IMR-90 (cell line): Measurements from ENCODE around the gene TRMT11. TPM values are rescaled to one million over a fixed set of nuclear protein-coding genes. Genes with fewer than 3 reads are reported as not detected.
A peak's percentile ranks its signal among the peaks of the same experiment; 100 is the strongest.

Source experiments
- ATAC-seq: fragments of 200-7000 bp; cut with Tn5 transposase; 2 replicates; pipeline ENCODE4 v1.9.1; 2020; ENCODE audit warnings: low read depth, mild to moderate bottlenecking, moderate library complexity
- BruUV-seq: library from RNA; stranded (reverse); fragments of 400-500 nt; replicated peaks from 2 replicates; lab custom pipeline; 2021; lab: Mats Ljungman, UMichigan
- CTCF ChIA-PET: fragments of 300-600 bp; formaldehyde crosslinking; extraction: SDS; loops from one replicate; lab custom pipeline; 2021; ENCODE audit warnings: antibody characterized with exemption; lab: Yijun Ruan, JAX
- POLR2A ChIA-PET: fragments of 300-600 bp; sonication (Branson Sonifier 250); formaldehyde crosslinking; loops from one replicate; lab custom pipeline; 2022; ENCODE audit warnings: antibody characterized with exemption; ENCODE audit not compliant: unreplicated experiment; lab: Charles Lee
- DNase-seq: peaks from one replicate; pipeline ENCODE4 v3.0.0; 2013
- H2AFZ ChIP-seq: replicated peaks from 2 replicates; pipeline ENCODE3; 2013; ENCODE audit warnings: low read length, mild to moderate bottlenecking; ENCODE audit not compliant: poor library complexity
- H2AK5ac ChIP-seq: 2 replicates; pipeline ENCODE4 v1.6.1; 2013; ENCODE audit warnings: low read depth, low read length, inconsistent platforms
- H2AK9ac ChIP-seq: replicated peaks from 2 replicates; pipeline ENCODE3; 2013; ENCODE audit warnings: mild to moderate bottlenecking, low read depth, low read length, moderate library complexity; ENCODE audit not compliant: poor library complexity
- H2BK120ac ChIP-seq: 2 replicates; pipeline ENCODE4 v1.6.1; 2013; ENCODE audit warnings: low read depth, low read length, inconsistent platforms
- H2BK15ac ChIP-seq: 3 replicates; pipeline ENCODE4 v1.6.1; 2013; ENCODE audit warnings: low read depth, low read length, inconsistent platforms
- H2BK20ac ChIP-seq: 2 replicates; pipeline ENCODE4 v1.6.1; 2013; ENCODE audit warnings: low read depth, mild to moderate bottlenecking, inconsistent platforms, low read length, moderate library complexity
- H2BK5ac ChIP-seq: 2 replicates; pipeline ENCODE4 v1.6.1; 2013; ENCODE audit warnings: mild to moderate bottlenecking, low read depth, low read length, inconsistent platforms; ENCODE audit not compliant: poor library complexity, severe bottlenecking
- H3K14ac ChIP-seq: replicated peaks from 2 replicates; pipeline ENCODE4 v1.6.1; 2013; ENCODE audit warnings: low read depth, low read length, inconsistent platforms
- H3K18ac ChIP-seq: 2 replicates; pipeline ENCODE4 v1.6.1; 2013; ENCODE audit warnings: low read depth, low read length, control low read depth
- H3K23ac ChIP-seq: 2 replicates; pipeline ENCODE4 v1.6.1; 2013; ENCODE audit warnings: low read depth, low read length, inconsistent platforms
- H3K27ac ChIP-seq: 2 replicates; pipeline ENCODE4 v1.5.1; 2013; ENCODE audit warnings: mild to moderate bottlenecking, control low read depth, low read length; ENCODE audit not compliant: insufficient read depth
- H3K27me3 ChIP-seq: 2 replicates; pipeline ENCODE4 v1.6.1; 2013; ENCODE audit warnings: low read length; ENCODE audit not compliant: control insufficient read depth, insufficient read depth
- H3K36me3 ChIP-seq: 2 replicates; pipeline ENCODE4 v1.6.1; 2013; ENCODE audit warnings: low read length, mixed read lengths; ENCODE audit not compliant: control insufficient read depth, insufficient read depth
- H3K4ac ChIP-seq: 2 replicates; pipeline ENCODE4 v1.6.1; 2013; ENCODE audit warnings: low read depth, low read length, inconsistent platforms
- H3K4me1 ChIP-seq: 2 replicates; pipeline ENCODE4 v1.6.1; 2013; ENCODE audit warnings: low read length, mixed read lengths; ENCODE audit not compliant: control insufficient read depth, insufficient read depth
- H3K4me2 ChIP-seq: 2 replicates; pipeline ENCODE4 v1.6.1; 2013; ENCODE audit warnings: low read depth, mild to moderate bottlenecking, control low read depth, low read length, moderate library complexity
- H3K4me3 ChIP-seq: 2 replicates; pipeline ENCODE4 v1.5.1; 2013; ENCODE audit warnings: low read depth, mild to moderate bottlenecking, control low read depth, low read length, moderate library complexity; ENCODE audit not compliant: insufficient read depth
- H3K56ac ChIP-seq: 2 replicates; pipeline ENCODE4 v1.6.1; 2013; ENCODE audit warnings: low read length, inconsistent platforms; ENCODE audit not compliant: insufficient read depth; ENCODE audit errors: extremely low read depth
- H3K79me1 ChIP-seq, 2 experiments: 2 replicates each; pipeline ENCODE4 v1.6.1; 2013; ENCODE audit warnings: low read length in 2 of 2, inconsistent platforms in 1 of 2, low read depth in 1 of 2
- H3K9ac ChIP-seq: 2 replicates; pipeline ENCODE4 v1.6.1; 2013; ENCODE audit warnings: low read depth, low read length, control low read depth
- H3K9me1 ChIP-seq: 2 replicates; pipeline ENCODE4 v1.6.1; 2013; ENCODE audit warnings: low read length, inconsistent platforms; ENCODE audit not compliant: insufficient read depth
- H3K9me3 ChIP-seq: 2 replicates; pipeline ENCODE4 v1.6.1; 2013; ENCODE audit warnings: low read length; ENCODE audit not compliant: control insufficient read depth, insufficient read depth
- H4K20me1 ChIP-seq: 2 replicates; pipeline ENCODE4 v1.6.1; 2013; ENCODE audit warnings: low read length, inconsistent platforms; ENCODE audit not compliant: insufficient read depth
- H4K5ac ChIP-seq: 2 replicates; pipeline ENCODE4 v1.6.1; 2013; ENCODE audit warnings: mild to moderate bottlenecking, low read depth, low read length, control low read depth
- H4K8ac ChIP-seq, 2 experiments: 2 replicates each; pipeline ENCODE4 v1.6.1; 2013; ENCODE audit warnings: low read depth in 2 of 2, low read length in 2 of 2, control low read depth in 1 of 2, inconsistent platforms in 1 of 2
- H4K91ac ChIP-seq: 2 replicates; pipeline ENCODE4 v1.6.1; 2013; ENCODE audit warnings: low read depth, low read length, inconsistent platforms; ENCODE audit not compliant: insufficient read depth
- BHLHE40 ChIP-seq: fragments of 150-350 bp; IDR thresholded peaks from 2 replicates; pipeline ENCODE4 v1.6.1; 2016; ENCODE audit warnings: mild to moderate bottlenecking, low read depth, low read length
- CHD1 ChIP-seq: IDR thresholded peaks from 2 replicates; pipeline ENCODE4 v1.6.1; 2012; ENCODE audit warnings: low read depth, low read length, improper control_type of control experiment
- FOS ChIP-seq: fragments of 150-350 bp; IDR thresholded peaks from 2 replicates; pipeline ENCODE4 v1.6.1; 2016; ENCODE audit warnings: low read depth, low read length
- MAFK ChIP-seq: IDR thresholded peaks from 2 replicates; pipeline ENCODE4 v1.6.1; 2012; ENCODE audit warnings: low read depth, low read length, improper control_type of control experiment
- MAZ ChIP-seq: IDR thresholded peaks from 2 replicates; pipeline ENCODE4 v1.6.1; 2012; ENCODE audit warnings: low read depth, mild to moderate bottlenecking, low read length, improper control_type of control experiment, moderate library complexity, borderline replicate concordance
- MXI1 ChIP-seq: IDR thresholded peaks from 2 replicates; pipeline ENCODE4 v1.6.1; 2012; ENCODE audit warnings: low read depth, mild to moderate bottlenecking, low read length, moderate library complexity, borderline replicate concordance
- RAD21 ChIP-seq: IDR thresholded peaks from 2 replicates; pipeline ENCODE4 v1.6.1; 2012; ENCODE audit warnings: low read length, improper control_type of control experiment
- RCOR1 ChIP-seq: IDR thresholded peaks from 2 replicates; pipeline ENCODE4 v1.6.1; 2012; ENCODE audit warnings: mild to moderate bottlenecking, low read length, improper control_type of control experiment; ENCODE audit not compliant: insufficient replicate concordance
- RFX5 ChIP-seq: IDR thresholded peaks from 2 replicates; pipeline ENCODE4 v1.8.0; 2012; ENCODE audit warnings: low read depth, mild to moderate bottlenecking, low read length, moderate library complexity
- SMC3 ChIP-seq: fragments of 150-350 bp; IDR thresholded peaks from 2 replicates; pipeline ENCODE4 v1.6.1; 2016; ENCODE audit warnings: low read depth, mild to moderate bottlenecking, antibody characterized with exemption, low read length, moderate library complexity
- WGBS, 2 experiments: methylation state at CpG; one replicate each; pipeline versions ENCODE4 v1.1.5 to v1.1.7; 2013; ENCODE audit warnings: missing lambda C conversion rate in 2 of 2; ENCODE audit not compliant: insufficient read length in 1 of 2; ENCODE audit errors: extremely low coverage in 2 of 2; 5-methylcytosine and 5-hydroxymethylcytosine counted together
- dilution Hi-C: fragments of 300-500 bp; cut with HindIII; formaldehyde crosslinking; loops from one replicate; pipeline ENCODE4 v1.14.3; 2018; ENCODE audit warnings: low sequenced_read_pairs; ENCODE audit not compliant: unreplicated experiment
- in situ Hi-C: fragments of 300-500 bp; cut with MboI; formaldehyde crosslinking; loops from 3 replicates; pipeline ENCODE4 v1.14.3; 2019; ENCODE audit warnings: low sequenced_read_pairs, inconsistent platforms, mixed read lengths
- intact Hi-C: fragments of 100-400 bp; cut with micrococcal nuclease; formaldehyde crosslinking; loops from 2 replicates; pipeline ENCODE4 v1.10.0; 2022
- polyA plus RNA-seq, 3 experiments: library from polyadenylated mRNA; depleted of rRNA; stranded (reverse); fragments of >200 nt; gene quantifications; 2 replicates each; pipeline ENCODE4 v1.2.3, GENCODE V29; 2012; ENCODE audit warnings: low replicate concordance in 1 of 3
- total RNA-seq: library from RNA; depleted of rRNA; stranded (reverse); fragments of >200 nt; gene quantifications from 2 replicates; pipeline ENCODE4 v1.2.3, GENCODE V29; 2012
- TF ChIP-seq, protein P1 (sequence below): fragments of 150-350 bp; IDR thresholded peaks from 2 replicates; pipeline ENCODE4 v1.6.1; 2017; ENCODE audit warnings: mild to moderate bottlenecking, antibody characterized with exemption, low read length, low read depth
- TF ChIP-seq, protein P2 (sequence below): conservative IDR thresholded peaks from 2 replicates; pipeline ENCODE4 v1.5.1; 2012; ENCODE audit warnings: mild to moderate bottlenecking, low read depth, low read length, improper control_type of control experiment

The TRMT11 gene
- total and polyA plus RNA-seq, 2 of the 4 experiments (the other 2 are of a cell fraction), result 14.3 to 19.0 TPM

DNA sequence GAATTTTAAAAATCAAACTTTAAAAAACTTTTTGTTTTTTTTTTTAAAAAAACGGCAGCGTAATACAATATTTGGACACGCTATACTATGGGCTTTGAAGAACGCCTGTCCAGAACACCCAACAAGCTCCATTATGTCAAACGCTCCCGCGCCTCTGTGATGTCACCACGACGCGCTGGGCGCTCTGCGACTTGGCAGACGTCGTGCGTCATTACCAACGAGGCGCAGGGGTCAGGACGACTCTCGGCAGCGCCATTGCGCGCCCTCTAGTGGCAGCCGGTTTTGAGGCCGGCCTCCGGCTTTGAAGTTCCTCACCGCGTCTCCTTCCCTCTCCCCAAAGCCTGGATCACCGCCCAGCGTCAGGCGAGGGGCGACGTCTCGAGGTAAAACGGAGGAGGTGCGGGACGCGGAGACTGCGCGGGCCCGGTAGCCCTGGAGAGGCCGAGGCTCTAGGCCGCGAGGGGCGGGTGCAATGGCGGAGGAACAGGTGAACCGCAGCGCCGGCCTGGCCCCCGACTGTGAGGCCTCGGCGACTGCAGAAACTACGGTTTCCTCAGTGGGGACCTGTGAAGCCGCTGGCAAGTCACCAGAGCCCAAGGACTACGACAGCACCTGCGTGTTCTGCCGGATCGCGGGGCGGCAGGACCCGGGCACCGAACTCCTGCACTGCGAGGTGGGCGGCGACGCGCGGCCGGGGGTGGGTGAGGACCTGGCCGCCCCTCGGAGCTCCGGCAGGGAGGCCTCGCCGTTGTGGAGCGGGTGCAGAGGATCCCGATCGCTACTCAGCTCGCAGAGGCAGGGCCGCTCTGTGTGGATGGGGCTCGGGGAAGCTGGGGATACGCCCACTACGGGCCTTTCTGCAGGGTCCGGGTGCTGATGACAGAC, 29.6 kb upstream of the TRMT11 start, which contains the start of gene HINT3 (continued):
- TF ChIP-seq, protein P1, sequence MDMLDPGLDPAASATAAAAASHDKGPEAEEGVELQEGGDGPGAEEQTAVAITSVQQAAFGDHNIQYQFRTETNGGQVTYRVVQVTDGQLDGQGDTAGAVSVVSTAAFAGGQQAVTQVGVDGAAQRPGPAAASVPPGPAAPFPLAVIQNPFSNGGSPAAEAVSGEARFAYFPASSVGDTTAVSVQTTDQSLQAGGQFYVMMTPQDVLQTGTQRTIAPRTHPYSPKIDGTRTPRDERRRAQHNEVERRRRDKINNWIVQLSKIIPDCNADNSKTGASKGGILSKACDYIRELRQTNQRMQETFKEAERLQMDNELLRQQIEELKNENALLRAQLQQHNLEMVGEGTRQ, result peak; percentile 13; the same call in 1 of the 2 replicates
- TF ChIP-seq MXI1, result 0 out of 2 replicates have a peak, but pooled peaks have one; percentile 53

DNA sequence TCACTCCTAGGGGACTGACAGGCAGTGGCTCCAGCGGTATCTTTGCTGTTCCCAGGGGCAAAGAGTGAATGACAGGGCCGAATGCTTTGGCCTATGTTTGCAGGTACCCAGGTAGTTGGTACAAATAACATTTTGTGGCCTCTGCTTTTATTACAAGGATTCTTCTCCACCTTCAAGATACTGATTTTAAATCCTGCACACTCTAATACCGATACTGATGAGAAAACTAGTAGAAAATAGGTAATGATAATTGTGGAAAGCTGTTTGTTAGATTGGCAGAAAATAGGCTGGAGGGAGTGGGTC, 29.0 kb upstream of the TRMT11 start:
- intact Hi-C loops (loop anchor here (2.0 to 5.0 kb wide), 2 partner anchors 51 to 100 kb away; no protein-coding TSS in a partner anchor), dilution Hi-C loops (no loop called here), in situ Hi-C loops (loop anchor here (5.0 kb wide), 1 partner anchor 170 kb away; no protein-coding TSS in a partner anchor)
- Histone ChIP-seq H3K36me3 (no peaks in the 10 kb centered on the region), H3K9ac (peak overlapping the region; percentile 68), H4K20me1 (no peaks in the 10 kb centered on the region), H2BK5ac (peak overlapping the region; percentile 63), H3K27ac (peak overlapping the region; percentile 62), H3K18ac (no peak overlapping the region), H2AK9ac (peak overlapping the region; percentile 95), H4K8ac (peak overlapping the region; percentile 2 to 83; a peak in 3 of 4 replicates), H3K56ac (peak overlapping the region; percentile 39; the same call in 1 of the 2 replicates), H3K27me3 (no peaks in the 10 kb centered on the region), H3K4me1 (no peaks in the 10 kb centered on the region), H4K91ac (peak overlapping the region; percentile 67), H3K4ac (peak overlapping the region; percentile 76), H3K14ac (peak overlapping the region; percentile 83), H3K9me3 (no peaks in the 10 kb centered on the region), H3K4me2 (peak overlapping the region; percentile 97), H3K79me1 (peaks cover 14 to 27% of the 10 kb centered on the region in 2 experiments), H2BK120ac (peak overlapping the region; percentile 70), H2BK20ac (no peak overlapping the region), H2BK15ac (no peak overlapping the region), H4K5ac (peak overlapping the region; percentile 66), H2AK5ac (peak overlapping the region; percentile 74; the same call in 1 of the 2 replicates), H3K23ac (peak overlapping the region; percentile 87; the same call in 1 of the 2 replicates), H3K4me3 (peak overlapping the region; percentile 72), H2AFZ (peak overlapping the region; percentile 99), H3K9me1 (no peaks in the 10 kb centered on the region; the same call in 1 of the 2 replicates)
- no CpG with 5 or more reads among the region's 3 CpGs for WGBS, 2 experiments
- ChIA-PET POLR2A (interaction anchor here (0.5 to 1.1 kb wide), 2 partner anchors 12 to 167 kb away, joined by 3 read pairs; partner anchors contain the start of gene NCOA7), CTCF (interaction anchor here (0.6 to 4.0 kb wide), 7 partner anchors 9 to 176 kb away, joined by 3 to 45 read pairs (median 3); partner anchors contain the start of gene NCOA7)
- DNase-seq (no peak), ATAC-seq (no peak)
- BruUV-seq, result no TSS peak
- TF ChIP-seq RCOR1 (no peak), RFX5 (no peak), CHD1 (no peak), MXI1 (no peak), MAFK (no peak), BHLHE40 (no peak), MAZ (no peak), FOS (no peak), RAD21 (no peak), SMC3 (no peak)
- TF ChIP-seq, protein P2, sequence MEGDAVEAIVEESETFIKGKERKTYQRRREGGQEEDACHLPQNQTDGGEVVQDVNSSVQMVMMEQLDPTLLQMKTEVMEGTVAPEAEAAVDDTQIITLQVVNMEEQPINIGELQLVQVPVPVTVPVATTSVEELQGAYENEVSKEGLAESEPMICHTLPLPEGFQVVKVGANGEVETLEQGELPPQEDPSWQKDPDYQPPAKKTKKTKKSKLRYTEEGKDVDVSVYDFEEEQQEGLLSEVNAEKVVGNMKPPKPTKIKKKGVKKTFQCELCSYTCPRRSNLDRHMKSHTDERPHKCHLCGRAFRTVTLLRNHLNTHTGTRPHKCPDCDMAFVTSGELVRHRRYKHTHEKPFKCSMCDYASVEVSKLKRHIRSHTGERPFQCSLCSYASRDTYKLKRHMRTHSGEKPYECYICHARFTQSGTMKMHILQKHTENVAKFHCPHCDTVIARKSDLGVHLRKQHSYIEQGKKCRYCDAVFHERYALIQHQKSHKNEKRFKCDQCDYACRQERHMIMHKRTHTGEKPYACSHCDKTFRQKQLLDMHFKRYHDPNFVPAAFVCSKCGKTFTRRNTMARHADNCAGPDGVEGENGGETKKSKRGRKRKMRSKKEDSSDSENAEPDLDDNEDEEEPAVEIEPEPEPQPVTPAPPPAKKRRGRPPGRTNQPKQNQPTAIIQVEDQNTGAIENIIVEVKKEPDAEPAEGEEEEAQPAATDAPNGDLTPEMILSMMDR, result no peak
